Keratinocyte (primary cell): ENCODE data around the gene PARK7. TPM values are rescaled to one million over a fixed set of nuclear protein-coding genes. Genes with fewer than 3 reads are reported as not detected.

ENCODE experiments used
- DNase-seq: peaks from one replicate; pipeline ENCODE4 v3.0.0-alpha.2; 2011; ENCODE audit warnings: low read depth, missing footprints, low spot score
- FAIRE-seq: peaks from 2 replicates; lab custom pipeline; 2011; peaks lifted over from hg19 to GRCh38; lab: Jason Lieb, UNC
- H2AFZ ChIP-seq: 2 replicates; pipeline ENCODE4 v1.6.0; 2012; ENCODE audit warnings: low read length, control low read depth, inconsistent platforms; ENCODE audit not compliant: control insufficient read depth
- H3K27ac ChIP-seq: 2 replicates; pipeline ENCODE4 v1.5.1; 2011; ENCODE audit warnings: low read length; ENCODE audit not compliant: control insufficient read depth, insufficient read depth
- H3K27me3 ChIP-seq: 3 replicates; pipeline ENCODE4 v1.6.0; 2011; ENCODE audit warnings: low read length; ENCODE audit not compliant: control insufficient read depth, insufficient read depth; ENCODE audit errors: extremely low read depth
- H3K36me3 ChIP-seq, 2 experiments: 2 replicates in 1 of 2; 3 replicates in 1 of 2; pipeline ENCODE4 v1.5.1; 2011; ENCODE audit warnings: low read length in 2 of 2, mild to moderate bottlenecking in 1 of 2; ENCODE audit not compliant: control insufficient read depth in 2 of 2, insufficient read depth in 2 of 2; ENCODE audit errors: extremely low read depth in 1 of 2
- H3K4me1 ChIP-seq: 3 replicates; pipeline ENCODE4 v1.5.1; 2011; ENCODE audit warnings: low read length; ENCODE audit not compliant: control insufficient read depth, insufficient read depth; ENCODE audit errors: extremely low read depth
- H3K4me2 ChIP-seq: 3 replicates; pipeline ENCODE4 v1.6.0; 2011; ENCODE audit warnings: low read depth, low read length; ENCODE audit not compliant: control insufficient read depth, insufficient read depth; ENCODE audit errors: extremely low read depth
- H3K4me3 ChIP-seq, 3 experiments: fragments of 200-600 bp in 1 of 3; sonication (generic) in 1 of 3; 2 replicates in 2 of 3; 3 replicates in 1 of 3; pipeline ENCODE4 v1.5.1; 2011 to 2016; ENCODE audit warnings: low read length in 3 of 3, mild to moderate bottlenecking in 3 of 3, control low read depth in 2 of 3, inconsistent platforms in 1 of 3, low read depth in 1 of 3, mixed read lengths in 1 of 3, mixed run types in 1 of 3, moderate library complexity in 1 of 3; ENCODE audit not compliant: control insufficient read depth in 2 of 3, insufficient read depth in 2 of 3; ENCODE audit errors: extremely low read depth in 1 of 3
- H3K79me2 ChIP-seq: 2 replicates; pipeline ENCODE4 v1.6.0; 2012; ENCODE audit warnings: low read length; ENCODE audit not compliant: control insufficient read depth, insufficient read depth
- H3K9ac ChIP-seq: 3 replicates; pipeline ENCODE4 v1.6.0; 2011; ENCODE audit warnings: low read length; ENCODE audit not compliant: control insufficient read depth, insufficient read depth; ENCODE audit errors: extremely low read depth
- H3K9me1 ChIP-seq: 3 replicates; pipeline ENCODE4 v1.6.0; 2011; ENCODE audit warnings: low read length; ENCODE audit not compliant: control insufficient read depth, insufficient read depth; ENCODE audit errors: extremely low read depth
- H3K9me3 ChIP-seq: 2 replicates; pipeline ENCODE4 v1.5.1; 2012; ENCODE audit warnings: low read depth, low read length; ENCODE audit not compliant: control insufficient read depth
- H4K20me1 ChIP-seq: 3 replicates; pipeline ENCODE4 v1.6.0; 2011; ENCODE audit warnings: low read length; ENCODE audit not compliant: control insufficient read depth, insufficient read depth; ENCODE audit errors: extremely low read depth
- CTCF ChIP-seq, 3 experiments: IDR thresholded peaks in 1 of 3; conservative IDR thresholded peaks in 1 of 3; optimal IDR thresholded peaks in 1 of 3; 2 replicates in 2 of 3; 3 replicates in 1 of 3; pipeline versions ENCODE3 to v1.5.1; 2011; ENCODE audit warnings: low read length in 3 of 3, mild to moderate bottlenecking in 3 of 3, moderate library complexity in 2 of 3, control low read depth in 1 of 3, inconsistent platforms in 1 of 3; ENCODE audit not compliant: insufficient read depth in 2 of 3; ENCODE audit errors: extremely low read depth in 1 of 3
- EZH2 ChIP-seq: IDR thresholded peaks from one replicate; pipeline ENCODE4 v1.6.1; 2012; ENCODE audit warnings: inconsistent platforms, mild to moderate bottlenecking, low read length, moderate library complexity
- dilution Hi-C: fragments of 300-500 bp; cut with MboI; formaldehyde crosslinking; loops from one replicate; pipeline ENCODE4 v1.7.0; 2020; ENCODE audit warnings: low sequenced_read_pairs; ENCODE audit not compliant: extremely low pct_ligation_motif_present
- polyA plus RNA-seq, 5 experiments: library from polyadenylated mRNA; depleted of rRNA in 3 of 5; stranded (reverse) in 3 of 5; stranded (forward) in 1 of 5; unstranded in 1 of 5; fragments of >200 nt; gene quantifications; 1 replicate in 1 of 5; 2 replicates in 3 of 5; 3 replicates in 1 of 5; pipeline versions ENCODE4 v1.2.1 to v1.2.3, GENCODE V29; 2011 to 2012; ENCODE audit warnings: missing spikeins in 2 of 5, low read depth in 1 of 5, low replicate concordance in 1 of 5

Gene PARK7
- polyA plus RNA-seq, 1 donor (not counting 4 experiments of a cell fraction or from before 2014, with no cell fraction given): 502 TPM

GRCh38 chr1:7964476-7964875 lies 3.0 kb downstream of the PARK7 start:
- Histone ChIP-seq H3K9me3 (no peaks in the 10 kb centered on the region), H3K79me2 (peaks cover 72% of the 10 kb centered on the region), H3K9me1 (no peaks in the 10 kb centered on the region), H4K20me1 (peaks cover 3% of the 10 kb centered on the region), H3K4me1 (peaks cover 6% of the 10 kb centered on the region), H3K27ac (no peak overlapping the region), H3K36me3 (peaks cover 12 to 31% of the 10 kb centered on the region in 2 experiments), H3K9ac (no peak overlapping the region), H3K4me2 (no peak overlapping the region), H3K4me3 (no peak overlapping the region), H3K27me3 (no peaks in the 10 kb centered on the region), H2AFZ (no peak overlapping the region)
- FAIRE-seq: no peak
- TF ChIP-seq CTCF (optimal IDR thresholded peaks at IDR 0.05 in 1 of 3, IDR thresholded peaks at IDR 0.05 in 1 of 3, conservative IDR thresholded peaks at IDR 0.05 in 1 of 3; ENCODE audit: extremely low read depth in 1 of 3, insufficient read depth in 2 of 3, low read length in 3 of 3) (no peak), EZH2 (no peak)
- no peak for DNase-seq
- dilution Hi-C loops: no loop called here

- dilution Hi-C loops: no loop called here
- no peak for FAIRE-seq
- Histone ChIP-seq H4K20me1 (peaks cover 3% of the 10 kb centered on the region), H3K9me3 (no peaks in the 10 kb centered on the region), H2AFZ (no peak overlapping the region), H3K4me3 (no peak overlapping the region), H3K9ac (no peak overlapping the region), H3K4me1 (no peaks in the 10 kb centered on the region), H3K9me1 (no peaks in the 10 kb centered on the region), H3K36me3 (peaks cover 21 to 44% of the 10 kb centered on the region in 2 experiments), H3K79me2 (peaks cover 72% of the 10 kb centered on the region), H3K27ac (no peak overlapping the region), H3K27me3 (no peaks in the 10 kb centered on the region), H3K4me2 (no peak overlapping the region)
- DNase-seq: no peak
- TF ChIP-seq CTCF (optimal IDR thresholded peaks at IDR 0.05 in 1 of 3, IDR thresholded peaks at IDR 0.05 in 1 of 3, conservative IDR thresholded peaks at IDR 0.05 in 1 of 3; ENCODE audit: extremely low read depth in 1 of 3, insufficient read depth in 2 of 3, low read length in 3 of 3) (no peak), EZH2 (no peak)
Measured at GRCh38 chr1:7967196-7967595, 5.7 kb downstream of the PARK7 start.
